Mesenchymal stem cell (in vitro differentiated cells and primary cell): ENCODE measurements around the gene ST3GAL5.

ENCODE experiments used
- DNase-seq: peaks from one replicate; pipeline ENCODE4 v3.0.0-alpha.2; 2013
- H2AFZ ChIP-seq: one replicate; pipeline ENCODE4 v1.6.1; 2013; ENCODE audit warnings: low read depth, mild to moderate bottlenecking, control low read depth, inconsistent platforms, low read length, moderate library complexity
- H2AK5ac ChIP-seq: 2 replicates; pipeline ENCODE4 v1.6.1; 2013; ENCODE audit warnings: low read length, moderate library complexity, mild to moderate bottlenecking, inconsistent platforms; ENCODE audit not compliant: severe bottlenecking
- H2BK120ac ChIP-seq: one replicate; pipeline ENCODE4 v1.6.1; 2013; ENCODE audit warnings: low read depth, mild to moderate bottlenecking, inconsistent platforms, low read length, moderate library complexity
- H2BK12ac ChIP-seq, 2 experiments: one replicate each; pipeline ENCODE4 v1.6.1; 2013; ENCODE audit warnings: inconsistent platforms in 2 of 2, low read length in 2 of 2, mild to moderate bottlenecking in 2 of 2, moderate library complexity in 2 of 2, control low read depth in 1 of 2
- H2BK15ac ChIP-seq: one replicate; pipeline ENCODE4 v1.6.1; 2013; ENCODE audit warnings: mild to moderate bottlenecking, low read depth, inconsistent platforms; ENCODE audit not compliant: poor library complexity, severe bottlenecking
- H2BK5ac ChIP-seq: 2 replicates; pipeline ENCODE4 v1.6.1; 2013; ENCODE audit warnings: low read depth, mild to moderate bottlenecking, low read length, control low read depth, inconsistent platforms; ENCODE audit not compliant: poor library complexity, severe bottlenecking
- H3K14ac ChIP-seq, 2 experiments: one replicate each; pipeline ENCODE4 v1.6.1; 2013; ENCODE audit warnings: inconsistent platforms in 2 of 2, low read length in 2 of 2, control low read depth in 1 of 2, mild to moderate bottlenecking in 1 of 2, moderate library complexity in 1 of 2
- H3K18ac ChIP-seq, 2 experiments: one replicate each; pipeline ENCODE4 v1.6.1; 2013; ENCODE audit warnings: inconsistent platforms in 2 of 2, low read length in 2 of 2, control low read depth in 1 of 2, low read depth in 1 of 2, mild to moderate bottlenecking in 1 of 2
- H3K23ac ChIP-seq, 2 experiments: one replicate each; pipeline ENCODE4 v1.6.1; 2013; ENCODE audit warnings: inconsistent platforms in 2 of 2, low read length in 2 of 2, mild to moderate bottlenecking in 2 of 2, moderate library complexity in 2 of 2, control low read depth in 1 of 2
- H3K27ac ChIP-seq: 2 replicates; pipeline ENCODE4 v1.5.1; 2013; ENCODE audit warnings: mild to moderate bottlenecking, moderate library complexity, low read length, control low read depth, inconsistent platforms; ENCODE audit not compliant: poor library complexity, severe bottlenecking
- H3K27me3 ChIP-seq, 2 experiments: 2 replicates each; pipeline versions ENCODE4 v1.6.1 to v1.7.0; 2013; ENCODE audit warnings: low read length in 2 of 2, mild to moderate bottlenecking in 2 of 2, moderate library complexity in 2 of 2, control low read depth in 1 of 2, inconsistent platforms in 1 of 2; ENCODE audit not compliant: control insufficient read depth in 1 of 2, insufficient read depth in 1 of 2
- H3K36me3 ChIP-seq, 2 experiments: 2 replicates each; pipeline versions ENCODE4 v1.6.1 to v1.7.0; 2013; ENCODE audit warnings: low read length in 2 of 2, control low read depth in 1 of 2, inconsistent platforms in 1 of 2, low read depth in 1 of 2, mild to moderate bottlenecking in 1 of 2; ENCODE audit not compliant: insufficient read depth in 2 of 2, control insufficient read depth in 1 of 2
- H3K4ac ChIP-seq, 2 experiments: one replicate each; pipeline ENCODE4 v1.6.1; 2013; ENCODE audit warnings: inconsistent platforms in 2 of 2, low read length in 2 of 2, mild to moderate bottlenecking in 2 of 2, moderate library complexity in 2 of 2, control low read depth in 1 of 2, low read depth in 1 of 2
- H3K4me1 ChIP-seq: 2 replicates; pipeline ENCODE4 v1.6.1; 2013; ENCODE audit warnings: low read depth, low read length, control low read depth; ENCODE audit not compliant: control insufficient read depth, insufficient read depth
- H3K4me2 ChIP-seq: 2 replicates; pipeline ENCODE4 v1.6.1; 2013; ENCODE audit warnings: low read length, mild to moderate bottlenecking, inconsistent platforms; ENCODE audit not compliant: poor library complexity, severe bottlenecking
- H3K4me3 ChIP-seq, 2 experiments: 2 replicates each; pipeline versions ENCODE4 v1.5.1 to v1.7.0; 2013; ENCODE audit warnings: low read length in 2 of 2, mild to moderate bottlenecking in 2 of 2, control low read depth in 1 of 2, low read depth in 1 of 2; ENCODE audit not compliant: insufficient read depth in 1 of 2
- H3K79me1 ChIP-seq: replicated peaks from 2 replicates; pipeline ENCODE4 v1.6.1; 2013; ENCODE audit warnings: mild to moderate bottlenecking, control low read depth, low read length, inconsistent platforms; ENCODE audit not compliant: poor library complexity, severe bottlenecking
- H3K9ac ChIP-seq: 2 replicates; pipeline ENCODE4 v1.7.0; 2013; ENCODE audit warnings: mild to moderate bottlenecking, low read length, moderate library complexity
- H3K9me3 ChIP-seq: 2 replicates; pipeline ENCODE4 v1.7.0; 2013; ENCODE audit warnings: mild to moderate bottlenecking, low read length; ENCODE audit not compliant: control insufficient read depth
- H4K8ac ChIP-seq: one replicate; pipeline ENCODE4 v1.6.1; 2013; ENCODE audit warnings: inconsistent platforms, mild to moderate bottlenecking, low read length, moderate library complexity
- H4K91ac ChIP-seq: one replicate; pipeline ENCODE4 v1.6.1; 2013; ENCODE audit warnings: mild to moderate bottlenecking, low read length, inconsistent platforms
- WGBS: methylation state at CpG from one replicate; pipeline ENCODE4 v1.1.7; 2013; ENCODE audit warnings: mixed read lengths; 5-methylcytosine and 5-hydroxymethylcytosine counted together

The ST3GAL5 gene

GRCh38 chr2:85865539-85866164, 23.1 kb downstream of the ST3GAL5 start:
- Histone ChIP-seq H3K9me3 (no peaks in the 10 kb centered on the region), H2BK12ac (peak overlapping the region in 1 of 2 experiments; percentile 31), H2BK15ac (no peak overlapping the region), H3K4me1 (peaks cover 7% of the 10 kb centered on the region), H3K18ac (peak overlapping the region in 1 of 2 experiments; percentile 62), H3K4ac (peak overlapping the region in 1 of 2 experiments; percentile 26), H3K9ac (no peak overlapping the region), H3K4me3 (no peak overlapping the region), H3K14ac (peak overlapping the region in 1 of 2 experiments; percentile 32), H2AFZ (no peak overlapping the region), H3K27me3 (no peaks in the 10 kb centered on the region), H3K4me2 (no peak overlapping the region), H3K27ac (no peak overlapping the region), H4K91ac (no peak overlapping the region), H2BK5ac (no peak overlapping the region), H4K8ac (no peak overlapping the region), H3K36me3 (peaks cover 6 to 55% of the 10 kb centered on the region in 2 experiments), H2AK5ac (peak overlapping the region; percentile 69), H2BK120ac (no peak overlapping the region), H3K79me1 (peaks cover 20% of the 10 kb centered on the region), H3K23ac (no peak overlapping the region)
- WGBS: 90% methylated on average over 6 of the region's 6 CpGs
- DNase-seq: peak; percentile 47

DNA sequence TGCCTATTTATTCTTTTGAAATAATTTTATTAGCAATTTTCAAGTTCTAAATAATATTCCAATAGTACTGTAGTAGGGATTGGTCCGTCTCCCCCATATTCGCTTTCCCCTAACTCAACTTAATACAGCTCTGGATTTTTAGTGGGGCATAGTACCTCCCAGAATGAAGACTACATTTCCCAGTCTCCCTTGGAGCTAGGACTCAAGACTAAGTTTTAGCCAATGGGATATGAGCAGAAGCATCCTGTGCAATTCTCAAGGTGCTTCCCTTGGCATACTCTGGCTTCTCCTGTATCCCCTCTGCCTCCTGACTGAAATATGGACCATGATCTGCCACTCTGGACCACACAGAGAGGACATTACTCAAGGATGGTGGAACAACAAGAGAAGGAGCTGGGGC, 24.1 kb downstream of the ST3GAL5 start:
- Histone ChIP-seq H2BK12ac (peak overlapping the region; percentile 7 to 20), H3K23ac (no peak overlapping the region), H2BK120ac (no peak overlapping the region), H2BK15ac (no peak overlapping the region), H3K79me1 (peaks cover 15% of the 10 kb centered on the region), H3K4me1 (peaks cover 6% of the 10 kb centered on the region), H3K14ac (no peak overlapping the region), H3K9me3 (no peaks in the 10 kb centered on the region), H3K27ac (no peak overlapping the region), H3K18ac (peak overlapping the region in 1 of 2 experiments; percentile 81), H4K91ac (no peak overlapping the region), H2BK5ac (no peak overlapping the region), H4K8ac (no peak overlapping the region), H3K4me2 (no peak overlapping the region), H3K36me3 (peaks cover 7 to 65% of the 10 kb centered on the region in 2 experiments), H3K9ac (no peak overlapping the region), H3K27me3 (no peaks in the 10 kb centered on the region), H2AK5ac (no peak overlapping the region), H3K4me3 (no peak overlapping the region), H2AFZ (no peak overlapping the region), H3K4ac (no peak overlapping the region)
- WGBS: 94% methylated on average over 2 of the region's 2 CpGs
- DNase-seq: no peak

DNA sequence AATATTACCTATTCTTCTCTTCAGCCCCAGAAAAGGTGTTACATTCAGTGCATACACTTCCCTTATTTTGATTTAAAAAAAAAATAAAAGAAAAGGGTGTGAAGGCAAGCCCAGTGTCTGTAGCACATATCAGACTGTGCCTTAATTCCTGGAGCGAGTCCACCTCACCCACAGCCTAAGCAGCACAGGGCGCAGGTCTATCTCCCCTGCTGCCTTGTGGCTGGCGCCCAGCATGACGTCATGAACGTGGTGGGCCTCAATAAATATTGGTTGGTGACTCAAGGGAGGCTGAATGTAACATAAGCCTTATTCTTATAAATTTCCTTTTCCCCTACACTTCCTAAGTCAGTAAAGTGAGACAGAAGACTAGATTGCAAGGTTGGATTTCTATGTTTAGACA, 26.4 kb downstream of the ST3GAL5 start:
- Histone ChIP-seq H3K27ac (no peak overlapping the region), H2AK5ac (no peak overlapping the region), H3K27me3 (no peaks in the 10 kb centered on the region), H2BK15ac (no peak overlapping the region), H3K4me2 (no peak overlapping the region), H3K79me1 (peaks cover 5% of the 10 kb centered on the region), H3K9me3 (no peaks in the 10 kb centered on the region), H3K4me1 (peaks cover 5% of the 10 kb centered on the region), H3K36me3 (peaks cover 13 to 76% of the 10 kb centered on the region in 2 experiments), H4K8ac (peak overlapping the region; percentile 78), H3K14ac (no peak overlapping the region), H4K91ac (no peak overlapping the region), H2AFZ (no peak overlapping the region), H2BK12ac (peak overlapping the region in 1 of 2 experiments; percentile 21), H3K18ac (no peak overlapping the region), H3K4me3 (no peak overlapping the region), H3K4ac (no peak overlapping the region), H3K9ac (no peak overlapping the region), H3K23ac (no peak overlapping the region), H2BK5ac (no peak overlapping the region), H2BK120ac (no peak overlapping the region)
- 90% methylated on average over 1 of the region's 5 CpGs for WGBS
- no peak for DNase-seq

DNA sequence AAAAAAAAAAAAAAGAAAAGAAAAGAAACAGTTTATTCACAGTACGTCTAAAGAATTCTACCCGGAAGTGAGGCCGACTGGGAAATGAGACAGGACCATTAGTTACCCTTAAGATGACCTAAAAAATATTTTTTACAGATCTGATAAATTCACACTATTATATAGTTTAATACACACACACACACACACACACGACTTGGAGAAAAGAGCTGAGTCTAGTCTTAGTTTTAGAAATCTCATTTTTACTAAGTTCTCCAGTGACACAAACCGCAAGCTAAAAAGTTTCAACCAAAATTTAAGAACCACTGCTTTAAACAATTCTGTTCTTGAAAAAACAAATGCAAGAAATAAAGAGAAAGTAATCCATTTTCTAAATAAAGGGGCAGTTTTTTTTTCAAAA, 27.1 kb downstream of the ST3GAL5 start:
- 90% methylated on average over 1 of the region's 5 CpGs for WGBS
- H4K8ac ChIP-seq: no peak overlapping the region
- H3K79me1 ChIP-seq: peaks cover 5% of the 10 kb centered on the region
- no peak overlapping the region for H2BK120ac ChIP-seq
- H2AK5ac ChIP-seq: no peak overlapping the region
- no peak overlapping the region for H4K91ac ChIP-seq
- H3K4me1 ChIP-seq: peaks cover 5% of the 10 kb centered on the region
- H3K9ac ChIP-seq: peak overlapping the region; percentile 18
- no peak for DNase-seq
- H3K27ac ChIP-seq: no peak overlapping the region
- no peak overlapping the region for H3K4me2 ChIP-seq
- no peak overlapping the region for H3K14ac ChIP-seq
- H3K23ac ChIP-seq: no peak overlapping the region
- peaks cover 17 to 75% of the 10 kb centered on the region in 2 experiments for H3K36me3 ChIP-seq
- H2AFZ ChIP-seq: no peak overlapping the region
- no peaks in the 10 kb centered on the region for H3K9me3 ChIP-seq
- H3K4ac ChIP-seq: no peak overlapping the region
- H2BK5ac ChIP-seq: no peak overlapping the region
- no peak overlapping the region for H2BK15ac ChIP-seq
- H3K27me3 ChIP-seq: no peaks in the 10 kb centered on the region
- no peak overlapping the region for H2BK12ac ChIP-seq
- H3K18ac ChIP-seq: no peak overlapping the region
- H3K4me3 ChIP-seq: no peak overlapping the region
